ENCODE data around the gene SHCBP1. TPM values are rescaled to one million over a fixed set of nuclear protein-coding genes. Genes with fewer than 3 reads are reported as not detected.

The SHCBP1 gene
- total and polyA plus RNA-seq, 2 of the 4 experiments (the other 2 are of a cell fraction), result 18.3 to 18.6 TPM

DNA sequence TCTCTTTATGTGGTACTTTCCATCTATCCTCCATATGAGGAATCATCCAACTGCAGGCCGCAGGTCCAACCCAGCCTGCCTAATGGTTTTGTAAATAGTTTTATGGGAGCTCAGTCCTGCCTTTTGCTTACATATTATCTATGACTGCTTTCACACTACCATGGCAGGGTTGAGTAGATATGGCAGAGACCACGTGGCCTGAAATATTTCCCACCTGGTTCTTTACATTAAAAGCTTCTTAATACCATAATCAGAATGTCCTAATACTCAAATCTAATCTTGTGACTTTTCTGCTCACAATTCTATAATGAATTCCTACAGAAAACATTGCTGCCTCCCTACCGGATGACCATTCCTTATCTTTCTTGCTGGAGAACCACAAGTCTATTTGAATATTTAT lies 71.7 kb downstream of the SHCBP1 start:
- no TSS peak for BruUV-seq (replicated peaks)
- H2AK5ac ChIP-seq (ENCODE audit: low read depth, low read length), result no peak overlapping the region
- no peak overlapping the region for H3K4me3 ChIP-seq (ENCODE audit: insufficient read depth, low read depth, low read length)
- no peak overlapping the region for H3K4me2 ChIP-seq (ENCODE audit: low read depth, low read length)
- no peak overlapping the region for H2AFZ ChIP-seq (replicated peaks; ENCODE audit: low read length, poor library complexity)
- no peaks in the 10 kb centered on the region for H3K36me3 ChIP-seq (ENCODE audit: control insufficient read depth, insufficient read depth, low read length)
- intact Hi-C loops (cut with micrococcal nuclease), result no loop called here
- H3K14ac ChIP-seq (replicated peaks; ENCODE audit: low read depth, low read length), result no peak overlapping the region
- H2BK20ac ChIP-seq (ENCODE audit: low read depth, low read length), result no peak overlapping the region
- no peak overlapping the region for H3K18ac ChIP-seq (ENCODE audit: low read depth, low read length)
- H3K23ac ChIP-seq (ENCODE audit: low read depth, low read length), result no peak overlapping the region
- dilution Hi-C loops (cut with HindIII; ENCODE audit: low sequenced_read_pairs, unreplicated experiment), result no loop called here
- H4K91ac ChIP-seq (ENCODE audit: insufficient read depth, low read depth, low read length), result no peak overlapping the region
- H3K9me3 ChIP-seq (ENCODE audit: control insufficient read depth, insufficient read depth, low read length), result no peaks in the 10 kb centered on the region
- H2BK5ac ChIP-seq (ENCODE audit: low read depth, low read length, poor library complexity, severe bottlenecking), result no peak overlapping the region
- ChIA-PET CTCF (no interaction called here), POLR2A (ENCODE audit: unreplicated experiment) (no interaction called here)
- no peak overlapping the region for H2BK120ac ChIP-seq (ENCODE audit: low read depth, low read length)
- peaks cover 1% of the 10 kb centered on the region; the same call in 1 of the 2 replicates for H3K27me3 ChIP-seq (ENCODE audit: control insufficient read depth, insufficient read depth, low read length)
- H3K4ac ChIP-seq (ENCODE audit: low read depth, low read length), result no peak overlapping the region
- H2BK15ac ChIP-seq (ENCODE audit: low read depth, low read length), result no peak overlapping the region
- no peaks in the 10 kb centered on the region for H4K20me1 ChIP-seq (ENCODE audit: insufficient read depth, low read length)
- H3K4me1 ChIP-seq (ENCODE audit: control insufficient read depth, insufficient read depth, low read length), result no peaks in the 10 kb centered on the region
- H2AK9ac ChIP-seq (replicated peaks; ENCODE audit: low read depth, low read length, poor library complexity), result no peak overlapping the region
- no peaks in the 10 kb centered on the region for H3K79me1 ChIP-seq (ENCODE audit: low read depth in 1 of 2, low read length in 2 of 2)
- H4K5ac ChIP-seq (ENCODE audit: low read depth, low read length), result no peak overlapping the region
- H3K27ac ChIP-seq (ENCODE audit: insufficient read depth, low read length), result no peak overlapping the region
- 100% methylated on average over 1 of the region's 3 CpGs; no CpG with 5 or more reads in 1 of the 2 experiments for WGBS, 2 experiments (ENCODE audit: extremely low coverage in 2 of 2, insufficient read length in 1 of 2)
- no peaks in the 10 kb centered on the region for H3K9me1 ChIP-seq (ENCODE audit: insufficient read depth, low read length)
- in situ Hi-C loops (cut with MboI; ENCODE audit: low sequenced_read_pairs), result no loop called here
- no peak overlapping the region for H3K9ac ChIP-seq (ENCODE audit: low read depth, low read length)
- TF ChIP-seq BHLHE40 (IDR thresholded peaks at IDR 0.05; ENCODE audit: low read depth, low read length), result no peak
- TF ChIP-seq RAD21 (IDR thresholded peaks at IDR 0.05; ENCODE audit: low read length), result no peak
- no peak for TF ChIP-seq POLR2A (IDR thresholded peaks at IDR 0.05; ENCODE audit: low read depth, low read length)
- TF ChIP-seq, protein P1, sequence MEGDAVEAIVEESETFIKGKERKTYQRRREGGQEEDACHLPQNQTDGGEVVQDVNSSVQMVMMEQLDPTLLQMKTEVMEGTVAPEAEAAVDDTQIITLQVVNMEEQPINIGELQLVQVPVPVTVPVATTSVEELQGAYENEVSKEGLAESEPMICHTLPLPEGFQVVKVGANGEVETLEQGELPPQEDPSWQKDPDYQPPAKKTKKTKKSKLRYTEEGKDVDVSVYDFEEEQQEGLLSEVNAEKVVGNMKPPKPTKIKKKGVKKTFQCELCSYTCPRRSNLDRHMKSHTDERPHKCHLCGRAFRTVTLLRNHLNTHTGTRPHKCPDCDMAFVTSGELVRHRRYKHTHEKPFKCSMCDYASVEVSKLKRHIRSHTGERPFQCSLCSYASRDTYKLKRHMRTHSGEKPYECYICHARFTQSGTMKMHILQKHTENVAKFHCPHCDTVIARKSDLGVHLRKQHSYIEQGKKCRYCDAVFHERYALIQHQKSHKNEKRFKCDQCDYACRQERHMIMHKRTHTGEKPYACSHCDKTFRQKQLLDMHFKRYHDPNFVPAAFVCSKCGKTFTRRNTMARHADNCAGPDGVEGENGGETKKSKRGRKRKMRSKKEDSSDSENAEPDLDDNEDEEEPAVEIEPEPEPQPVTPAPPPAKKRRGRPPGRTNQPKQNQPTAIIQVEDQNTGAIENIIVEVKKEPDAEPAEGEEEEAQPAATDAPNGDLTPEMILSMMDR (conservative IDR thresholded peaks at IDR 0.05; ENCODE audit: low read depth, low read length), result no peak
- TF ChIP-seq CEBPB (IDR thresholded peaks at IDR 0.05; ENCODE audit: low read depth, low read length), result no peak
- no peak for TF ChIP-seq MXI1 (IDR thresholded peaks at IDR 0.05; ENCODE audit: borderline replicate concordance, low read depth, low read length)
- TF ChIP-seq RCOR1 (IDR thresholded peaks at IDR 0.05; ENCODE audit: insufficient replicate concordance, low read length), result no peak
- TF ChIP-seq MAFK (IDR thresholded peaks at IDR 0.05; ENCODE audit: low read depth, low read length), result no peak
- no peak for TF ChIP-seq USF2 (IDR thresholded peaks at IDR 0.05; ENCODE audit: low read depth, low read length)
- TF ChIP-seq NFE2L2 (IDR thresholded peaks at IDR 0.05; ENCODE audit: low read depth, low read length), result no peak
- TF ChIP-seq FOS (IDR thresholded peaks at IDR 0.05; ENCODE audit: low read depth, low read length), result no peak
- no peak for TF ChIP-seq SMC3 (IDR thresholded peaks at IDR 0.05; ENCODE audit: low read depth, low read length)
- no peak for TF ChIP-seq MAZ (IDR thresholded peaks at IDR 0.05; ENCODE audit: borderline replicate concordance, low read depth, low read length)
- TF ChIP-seq ELK1 (IDR thresholded peaks at IDR 0.05; ENCODE audit: borderline replicate concordance, low read depth, low read length), result no peak
- no peak for TF ChIP-seq RFX5 (IDR thresholded peaks at IDR 0.05; ENCODE audit: low read depth, low read length)
- no peak for TF ChIP-seq CHD1 (IDR thresholded peaks at IDR 0.05; ENCODE audit: low read depth, low read length)
- no peak overlapping the region for H3K56ac ChIP-seq (ENCODE audit: extremely low read depth, insufficient read depth, low read length)
- DNase-seq (no peak), ATAC-seq (ENCODE audit: low read depth) (no peak)
- H4K8ac ChIP-seq (ENCODE audit: low read depth in 2 of 2, low read length in 2 of 2), result no peak overlapping the region

Data from IMR-90 (cell line).